ENCODE data around the gene GYG2.
"Not testable (repeated sequence)": the region's sequence is repeated elsewhere in the genome, so short reads cannot be mapped to it uniquely, and the experiment has no call there.

GYG2 gene

GRCh38 chrX:2863646-2864045 lies 34.9 kb downstream of the GYG2 start:
- in situ Hi-C loops (cut with MboI; ENCODE audit: low sequenced_read_pairs): no loop called here

- in situ Hi-C loops (cut with MboI; ENCODE audit: low sequenced_read_pairs): no loop called here
These were observed 38.5 kb downstream of the GYG2 start for GRCh38 chrX:2867206-2867605.

- in situ Hi-C loops (cut with MboI; ENCODE audit: low sequenced_read_pairs): no loop called here
These were observed 41.9 kb downstream of the GYG2 start for GRCh38 chrX:2870650-2871049.

- in situ Hi-C loops (cut with MboI; ENCODE audit: low sequenced_read_pairs): no loop called here
These were observed 43.1 kb downstream of the GYG2 start for GRCh38 chrX:2871831-2872230.

DNA sequence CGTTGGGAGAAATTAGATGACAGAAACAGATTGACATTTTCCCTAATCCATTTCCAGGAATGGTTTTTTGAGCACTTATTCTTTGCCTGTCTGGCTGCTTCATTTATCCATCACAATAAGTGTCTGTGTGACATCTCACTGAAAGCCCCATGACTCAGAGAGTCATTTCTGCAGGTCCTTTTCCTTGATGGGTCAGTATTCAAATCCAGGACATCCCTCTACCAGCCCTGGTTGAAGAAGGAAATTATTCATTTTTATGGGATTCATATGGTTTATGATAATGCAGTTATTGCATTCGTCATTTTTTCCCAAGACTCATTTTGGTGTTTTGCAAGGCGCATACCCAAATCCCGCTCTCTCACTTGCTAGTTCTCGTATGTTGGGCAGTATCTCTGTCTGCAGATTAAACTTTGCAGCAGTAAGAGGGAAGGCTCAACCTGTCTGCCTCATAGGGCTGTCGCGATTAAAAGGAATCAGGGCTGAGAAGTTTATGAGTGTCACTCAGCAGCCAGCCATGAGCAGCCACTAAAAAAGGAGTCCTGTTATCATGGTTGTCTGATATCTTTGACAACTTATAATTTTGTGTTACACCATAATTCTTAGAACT lies 44.0 kb downstream of the GYG2 start:
- in situ Hi-C loops (cut with MboI; ENCODE audit: low sequenced_read_pairs): no loop called here

DNA sequence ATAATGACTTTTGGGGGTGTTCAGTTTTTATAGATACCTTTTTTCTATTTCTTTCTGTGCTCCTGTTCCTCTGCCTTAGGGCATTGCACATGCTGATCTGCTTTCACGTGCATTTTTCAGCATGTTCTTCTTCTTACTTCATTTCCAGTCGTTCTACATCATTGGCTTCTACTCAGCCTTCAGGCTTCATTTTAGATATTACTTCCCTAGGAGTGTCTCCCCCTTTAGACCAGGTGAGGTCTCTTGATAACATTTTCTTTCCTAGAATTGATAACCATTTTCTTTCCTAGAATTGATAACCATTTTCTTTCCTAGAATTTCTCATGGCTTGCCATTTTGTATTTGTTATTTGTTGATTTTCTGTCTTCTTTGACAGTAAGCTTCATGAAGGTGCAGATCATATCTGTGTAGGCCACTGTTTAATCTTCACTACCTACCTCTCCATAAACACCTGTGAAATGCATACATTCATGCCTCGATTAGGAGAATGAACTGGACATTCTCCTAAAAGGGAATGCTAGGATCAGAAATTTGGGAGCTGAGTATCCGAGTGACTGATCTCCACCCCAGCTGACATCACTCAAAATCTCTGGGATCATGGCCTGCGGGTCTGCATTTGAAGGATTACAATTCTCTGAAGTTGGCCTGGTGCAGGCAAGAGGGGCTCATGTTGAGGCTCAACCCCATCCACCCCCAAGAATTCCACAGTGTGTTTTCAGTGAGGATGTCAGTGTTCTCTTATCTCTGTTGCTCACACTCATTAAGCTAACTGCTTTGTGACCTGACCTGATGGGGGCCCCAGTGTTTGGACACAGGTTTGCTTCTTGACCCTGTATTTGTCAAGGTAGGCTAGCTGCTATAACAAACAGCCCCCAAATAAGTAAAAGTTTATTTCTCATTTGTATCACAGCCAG lies 45.7 kb downstream of the GYG2 start:
- in situ Hi-C loops (cut with MboI; ENCODE audit: low sequenced_read_pairs): no loop called here

GRCh38 chrX:2875136-2875481 lies 46.4 kb downstream of the GYG2 start:
- in situ Hi-C loops (cut with MboI; ENCODE audit: low sequenced_read_pairs): no loop called here

DNA sequence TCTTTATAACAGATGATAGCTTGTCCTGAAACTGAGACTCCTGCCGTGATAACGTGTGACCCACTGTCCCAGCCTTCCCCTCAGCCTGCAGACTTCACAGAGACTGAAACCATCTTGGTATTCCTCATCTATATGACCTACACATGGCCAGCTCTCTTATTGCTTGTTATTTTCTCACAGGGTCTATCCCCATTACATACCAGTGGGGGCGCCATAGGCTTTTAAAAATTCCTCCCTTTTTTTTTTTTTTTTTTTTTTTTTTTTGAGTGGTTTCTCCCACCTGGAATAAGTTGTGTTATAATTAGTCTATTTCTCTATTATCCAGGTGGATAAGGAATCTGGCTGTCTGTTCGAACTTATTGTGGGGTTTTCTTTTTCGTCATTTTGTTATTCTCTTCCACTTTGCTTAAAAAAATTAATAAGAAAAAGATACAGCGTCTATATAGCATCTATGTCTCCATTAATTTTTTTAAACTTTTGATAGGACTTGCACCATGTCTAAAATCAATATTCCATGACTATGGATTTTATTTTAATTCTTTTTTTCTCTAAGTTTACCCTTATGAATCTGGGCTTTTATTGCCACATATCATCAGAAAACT lies 47.2 kb downstream of the GYG2 start:
- in situ Hi-C loops (cut with MboI; ENCODE audit: low sequenced_read_pairs): no loop called here

- in situ Hi-C loops (cut with MboI; ENCODE audit: low sequenced_read_pairs): no loop called here
These were observed 49.8 kb downstream of the GYG2 start for GRCh38 chrX:2878563-2878962.

- in situ Hi-C loops (cut with MboI; ENCODE audit: low sequenced_read_pairs): no loop called here
These were observed 50.9 kb downstream of the GYG2 start for GRCh38 chrX:2879670-2880069.

GRCh38 chrX:2883770-2884169 lies 55.0 kb downstream of the GYG2 start:
- in situ Hi-C loops (cut with MboI; ENCODE audit: low sequenced_read_pairs): no loop called here

DNA sequence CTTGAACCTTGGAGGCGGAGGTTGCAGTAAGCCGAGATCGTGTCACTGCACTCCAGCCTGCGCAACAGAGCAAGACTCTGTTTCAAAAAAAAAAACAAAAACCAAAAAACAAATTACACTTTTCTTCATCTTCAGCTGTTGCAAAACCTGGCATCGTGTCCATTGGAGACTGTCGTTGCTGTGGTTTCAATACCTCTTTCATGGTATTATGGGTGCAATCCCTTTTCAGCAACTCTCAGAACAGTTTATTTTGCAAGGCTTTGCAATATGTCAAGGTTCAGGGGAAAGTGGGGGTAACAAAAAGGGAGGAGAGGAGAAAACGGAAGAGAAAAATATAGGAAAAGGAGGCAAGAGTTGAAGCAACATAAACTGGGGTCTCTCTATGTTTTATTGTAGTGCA lies 59.6 kb downstream of the GYG2 start:
- in situ Hi-C loops (cut with MboI; ENCODE audit: low sequenced_read_pairs): no loop called here

GRCh38 chrX:2889045-2889605 lies 60.4 kb downstream of the GYG2 start:
- in situ Hi-C loops (cut with MboI; ENCODE audit: low sequenced_read_pairs): no loop called here

GRCh38 chrX:2889706-2890490 lies 61.2 kb downstream of the GYG2 start:
- in situ Hi-C loops (cut with MboI; ENCODE audit: low sequenced_read_pairs): not testable (repeated sequence)

DNA sequence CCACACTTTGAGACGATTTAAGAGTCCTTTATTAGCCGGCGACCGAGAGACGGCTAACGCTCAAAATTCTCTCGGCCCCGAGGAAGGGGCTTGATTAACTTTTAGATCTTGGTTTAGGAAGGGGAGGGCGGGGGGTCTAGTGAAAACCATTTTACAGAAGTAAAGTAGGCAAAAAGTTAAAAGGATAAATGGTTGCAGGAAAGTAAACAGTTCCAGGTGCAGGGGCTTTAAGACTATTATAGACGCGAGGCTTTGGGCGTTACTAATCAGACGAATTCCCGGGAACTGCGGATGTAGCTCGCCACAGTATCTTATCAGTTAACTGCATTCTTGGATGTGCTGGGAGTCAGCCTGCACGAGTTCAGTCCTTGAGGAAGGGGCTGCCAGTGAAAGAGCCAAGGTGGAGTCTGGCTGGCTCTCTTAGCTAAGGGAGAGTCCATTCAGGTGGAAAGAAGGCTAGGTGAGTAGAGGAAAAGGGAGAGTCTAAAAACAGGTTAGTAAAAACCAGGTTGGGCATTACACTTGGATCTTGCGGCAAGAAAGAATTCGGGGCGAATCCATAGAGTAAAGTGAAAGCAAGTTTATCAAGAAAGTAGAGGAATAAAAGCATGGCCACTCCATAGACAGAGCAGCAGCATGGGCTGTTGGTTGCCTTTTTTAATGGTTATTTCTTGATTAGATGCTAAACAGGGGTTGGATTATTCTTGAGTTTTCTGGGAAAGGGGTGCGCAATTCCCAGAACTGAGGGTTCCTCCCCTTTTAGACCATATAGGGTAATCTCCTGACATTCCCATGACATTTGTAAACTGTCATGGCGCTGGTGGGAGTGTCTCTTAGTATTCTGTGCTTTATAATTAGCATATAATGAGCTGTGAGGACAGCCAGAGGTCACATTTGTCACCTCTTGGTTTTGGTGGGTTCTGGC lies 62.1 kb downstream of the GYG2 start:
- in situ Hi-C loops (cut with MboI; ENCODE audit: low sequenced_read_pairs): not testable (repeated sequence)

GRCh38 chrX:2892816-2893215 lies 64.1 kb downstream of the GYG2 start:
- in situ Hi-C loops (cut with MboI; ENCODE audit: low sequenced_read_pairs): no loop called here

DNA sequence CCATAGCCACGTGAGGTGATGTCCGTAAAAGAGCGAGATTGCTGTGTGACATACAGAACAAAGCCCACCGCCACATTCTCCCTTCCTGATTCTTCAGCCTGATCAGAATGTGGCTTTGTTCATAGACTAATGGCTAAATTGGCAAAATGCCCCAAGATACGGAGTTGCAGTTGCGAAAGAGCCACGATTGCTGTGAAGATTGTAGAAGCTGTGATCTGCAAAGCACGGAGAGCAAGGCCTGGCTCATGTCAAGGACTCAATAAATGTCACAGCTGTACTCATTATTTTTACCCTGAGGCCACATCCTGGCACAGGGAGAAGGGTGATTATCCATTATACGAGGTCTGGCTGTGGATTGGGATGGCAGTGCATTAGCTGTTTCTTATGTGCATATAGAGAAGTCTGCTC lies 66.2 kb downstream of the GYG2 start:
- in situ Hi-C loops (cut with MboI; ENCODE audit: low sequenced_read_pairs): no loop called here

DNA sequence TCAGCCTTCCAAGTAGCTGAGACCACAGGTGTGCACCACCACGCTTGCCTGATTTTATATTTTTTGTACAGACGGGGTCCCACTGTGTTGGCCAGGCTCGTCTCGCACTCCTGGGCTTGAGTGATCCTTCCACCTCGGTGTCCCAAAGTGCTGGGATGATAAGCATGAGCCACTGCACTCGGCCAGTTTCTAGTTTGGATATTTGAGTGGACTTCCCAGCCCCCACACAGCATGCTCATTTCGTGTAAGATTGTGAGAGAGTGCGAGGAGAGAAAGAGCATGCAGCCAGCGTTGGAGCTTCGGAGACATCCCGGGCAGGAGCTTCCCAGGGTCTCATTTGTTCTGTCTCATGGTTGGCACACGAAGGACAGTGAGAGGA lies 68.6 kb downstream of the GYG2 start:
- in situ Hi-C loops (cut with MboI; ENCODE audit: low sequenced_read_pairs): no loop called here

DNA sequence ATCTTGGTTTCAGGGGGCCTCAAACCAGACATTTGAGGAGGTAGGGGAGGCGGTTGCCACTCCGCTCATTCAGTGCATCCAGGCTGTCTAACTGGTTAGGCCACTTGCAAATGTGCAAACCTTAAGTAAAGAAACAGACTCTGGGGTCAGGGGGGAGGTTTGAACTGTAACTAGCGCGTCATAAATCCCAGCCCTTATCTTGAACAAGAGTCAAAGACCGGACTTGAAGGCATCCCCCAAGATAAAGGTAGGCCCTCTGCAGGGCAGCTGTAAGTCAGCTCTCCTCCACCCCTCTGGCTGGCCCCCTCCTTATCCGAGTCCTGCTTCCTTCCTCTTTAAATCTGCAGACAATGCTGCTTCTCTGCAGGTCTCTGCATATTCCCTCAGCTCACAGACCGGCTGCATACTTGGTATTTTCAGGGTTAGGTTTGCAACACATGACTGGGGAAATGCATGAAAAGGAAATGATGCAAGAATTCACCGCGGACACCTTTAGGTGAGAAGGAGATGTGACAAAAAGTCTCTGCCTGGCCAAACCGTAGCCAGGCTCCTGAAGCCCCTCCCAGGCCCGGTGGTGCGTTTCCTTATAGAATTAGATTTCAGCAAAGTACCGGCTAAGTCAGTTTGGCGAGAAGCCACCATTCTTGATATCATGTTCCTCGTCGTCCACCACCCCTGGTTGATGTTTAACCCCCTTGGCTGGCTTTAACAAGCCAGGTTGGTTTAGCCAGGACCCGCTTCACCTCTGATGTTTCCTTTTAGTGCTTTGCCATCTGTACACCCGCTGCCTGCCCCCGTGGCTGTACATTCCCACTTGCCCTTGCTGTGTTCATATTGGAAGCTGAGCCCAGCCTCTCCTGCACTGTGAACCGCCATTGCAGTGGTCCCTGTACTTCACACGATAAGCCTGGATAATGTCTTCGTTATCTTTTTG lies 69.2 kb downstream of the GYG2 start:
- in situ Hi-C loops (cut with MboI; ENCODE audit: low sequenced_read_pairs): not testable (repeated sequence)

All from HL-60/S4 treated with retinoic acid at 250 ng/mL for 4 days and 3 days (cell line).